ENCODE results near the gene RGS7. TPM values are rescaled to one million over a fixed set of nuclear protein-coding genes. Genes with fewer than 3 reads are reported as not detected.

RGS7 gene
- total and polyA plus RNA-seq, 10 donors = 0.09 to 1.8 (median 0.72) TPM; not detected in 1

- TF ChIP-seq POLR2A (IDR thresholded peaks at IDR 0.05) (no peak), CTCF (IDR thresholded peaks at IDR 0.05 in 8 of 11, conservative IDR thresholded peaks at IDR 0.05 in 3 of 11) (no peak)
- DNase-seq = no peak
- WGBS, 5 donors = 75 to 88% (median 81%) methylated on average over 6 of the region's 6 CpGs
- H3K4me3 ChIP-seq = no peak overlapping the region
- no peaks in the 10 kb centered on the region for H3K27me3 ChIP-seq (replicated peaks in 1 of 7)
- no peak overlapping the region for H3K27ac ChIP-seq
- intact Hi-C loops (cut with DNase I; ENCODE audit: low total_unique reads) = no loop called here
- no peaks in the 10 kb centered on the region for H3K36me3 ChIP-seq
- H3K9me3 ChIP-seq = no peaks in the 10 kb centered on the region
- no peaks in the 10 kb centered on the region for H3K4me1 ChIP-seq
Measured at GRCh38 chr1:241086686-241087085, 270.3 kb downstream of the RGS7 start.

- Histone ChIP-seq H3K36me3 (no peaks in the 10 kb centered on the region), H3K27ac (no peak overlapping the region), H3K27me3 (replicated peaks in 1 of 7) (no peaks in the 10 kb centered on the region), H3K4me1 (no peaks in the 10 kb centered on the region), H3K9me3 (no peaks in the 10 kb centered on the region), H3K4me3 (no peak overlapping the region)
- intact Hi-C loops (cut with DNase I; ENCODE audit: low total_unique reads) = no loop called here
- 82 to 90% (median 86%) methylated on average over 3 of the region's 3 CpGs for WGBS, 5 donors
- no peak for DNase-seq
- TF ChIP-seq POLR2A (IDR thresholded peaks at IDR 0.05) (no peak), POLR2AphosphoS5 (IDR thresholded peaks at IDR 0.05) (no peak), CTCF (IDR thresholded peaks at IDR 0.05 in 8 of 11, conservative IDR thresholded peaks at IDR 0.05 in 3 of 11) (no peak)
Measured at GRCh38 chr1:241083285-241083684, 273.7 kb downstream of the RGS7 start.

- intact Hi-C loops (cut with DNase I; ENCODE audit: low total_unique reads) = no loop called here
- no peaks in the 10 kb centered on the region for H3K4me1 ChIP-seq
- H3K27me3 ChIP-seq (replicated peaks in 1 of 7) = no peaks in the 10 kb centered on the region
- no peaks in the 10 kb centered on the region for H3K36me3 ChIP-seq
- H3K27ac ChIP-seq = no peak overlapping the region
- no peak for DNase-seq
- 51 to 70% (median 67%) methylated on average over 2 of the region's 2 CpGs for WGBS, 5 donors
- TF ChIP-seq POLR2A (IDR thresholded peaks at IDR 0.05) = no peak
- TF ChIP-seq CTCF (IDR thresholded peaks at IDR 0.05 in 8 of 11, conservative IDR thresholded peaks at IDR 0.05 in 3 of 11) = no peak
- TF ChIP-seq POLR2AphosphoS5 (IDR thresholded peaks at IDR 0.05) = no peak
- no peak overlapping the region for H3K4me3 ChIP-seq
- no peaks in the 10 kb centered on the region for H3K9me3 ChIP-seq
Measured at GRCh38 chr1:241081473-241081872, 275.5 kb downstream of the RGS7 start.

GRCh38 chr1:241079459-241079858, 277.5 kb downstream of the RGS7 start:
- DNase-seq = no peak
- Histone ChIP-seq H3K4me1 (no peaks in the 10 kb centered on the region), H3K36me3 (no peaks in the 10 kb centered on the region), H3K27ac (no peak overlapping the region), H3K27me3 (replicated peaks in 1 of 7) (no peaks in the 10 kb centered on the region), H3K4me3 (no peak overlapping the region), H3K9me3 (no peaks in the 10 kb centered on the region)
- TF ChIP-seq POLR2AphosphoS5 (IDR thresholded peaks at IDR 0.05) (no peak), CTCF (IDR thresholded peaks at IDR 0.05 in 8 of 11, conservative IDR thresholded peaks at IDR 0.05 in 3 of 11) (no peak), POLR2A (IDR thresholded peaks at IDR 0.05) (no peak)
- intact Hi-C loops (cut with DNase I; ENCODE audit: low total_unique reads) = no loop called here
- 77 to 94% (median 85%) methylated on average over 1 of the region's 1 CpG for WGBS, 5 donors
